B cell (primary cell): Measurements from ENCODE around the gene DLG2. TPM values are rescaled to one million over a fixed set of nuclear protein-coding genes. Genes with fewer than 3 reads are reported as not detected.

Source experiments
- ATAC-seq: fragments of 200-7000 bp; cut with Tn5 transposase; one replicate; pipeline ENCODE4 v1.10.0; 2021; ENCODE audit warnings: low read depth, mild to moderate bottlenecking, moderate number of reproducible peaks, moderate library complexity
- CTCF ChIA-PET: fragments of 350-600 bp; sonication (Branson Sonifier 250); formaldehyde crosslinking; loops from one replicate; lab custom pipeline; 2021; ENCODE audit warnings: antibody characterized with exemption, inconsistent platforms; lab: Charles Lee
- POLR2A ChIA-PET: fragments of 350-600 bp; sonication (Branson Sonifier 250); formaldehyde crosslinking; loops from one replicate; lab custom pipeline; 2021; ENCODE audit warnings: antibody characterized with exemption; lab: Charles Lee
- DNase-seq: peaks from one replicate; pipeline ENCODE4 v3.0.0; 2013
- H2AFZ ChIP-seq: 2 replicates; pipeline ENCODE4 v1.6.1; 2012; ENCODE audit warnings: mild to moderate bottlenecking, low read depth, low read length; ENCODE audit not compliant: insufficient read depth, poor library complexity, severe bottlenecking
- H3K27ac ChIP-seq, 2 donors: 1 replicate in 1 of 2; 2 replicates in 1 of 2; pipeline ENCODE4 v1.5.1; 2012 to 2013; ENCODE audit warnings: low read length in 2 of 2, mild to moderate bottlenecking in 2 of 2, moderate library complexity in 1 of 2
- H3K27me3 ChIP-seq, 4 experiments: fragments of 200-600 bp in 1 of 4; sonication (generic) in 1 of 4; replicated peaks in 1 of 4; 1 replicate in 2 of 4; 2 replicates in 2 of 4; pipeline versions ENCODE4 v1.6.1 to v1.7.0; 2013 to 2016; ENCODE audit warnings: low read length in 3 of 4, mild to moderate bottlenecking in 2 of 4, mixed read lengths in 1 of 4, moderate library complexity in 1 of 4; ENCODE audit not compliant: insufficient read depth in 4 of 4, control insufficient read depth in 3 of 4; ENCODE audit errors: control extremely low read depth in 1 of 4
- H3K36me3 ChIP-seq, 2 experiments: replicated peaks in 1 of 2; 1 replicate in 1 of 2; 2 replicates in 1 of 2; pipeline versions ENCODE4 v1.6.1 to v1.7.1; 2013; ENCODE audit warnings: low read length in 1 of 2; ENCODE audit not compliant: insufficient read depth in 2 of 2, control insufficient read depth in 1 of 2; ENCODE audit errors: control extremely low read depth in 1 of 2, extremely low read depth in 1 of 2
- H3K4me1 ChIP-seq, 2 donors: fragments of 200-600 bp in 1 of 2; sonication (generic) in 1 of 2; 1 replicate in 1 of 2; 2 replicates in 1 of 2; pipeline versions ENCODE4 v1.5.1 to v1.6.1; 2013 to 2017; ENCODE audit warnings: low read length in 2 of 2; ENCODE audit not compliant: control insufficient read depth in 2 of 2, insufficient read depth in 2 of 2
- H3K4me2 ChIP-seq: replicated peaks from 2 replicates; pipeline ENCODE3; 2012; ENCODE audit warnings: mild to moderate bottlenecking, low read depth, low read length; ENCODE audit not compliant: poor library complexity, severe bottlenecking
- H3K4me3 ChIP-seq, 5 experiments: fragments of 200-600 bp in 1 of 5; sonication (generic) in 1 of 5; 1 replicate in 3 of 5; 2 replicates in 2 of 5; pipeline versions ENCODE4 v1.5.1 to v1.7.0; 2011 to 2016; ENCODE audit warnings: low read length in 4 of 5, mild to moderate bottlenecking in 4 of 5, low read depth in 2 of 5, control low read depth in 1 of 5, moderate library complexity in 1 of 5; ENCODE audit not compliant: insufficient read depth in 1 of 5; ENCODE audit errors: control extremely low read depth in 1 of 5, extremely low read depth in 1 of 5
- H3K79me2 ChIP-seq: fragments of 200-600 bp; sonication (generic); one replicate; pipeline ENCODE4 v1.6.0; 2016; ENCODE audit warnings: low read length; ENCODE audit not compliant: control insufficient read depth, insufficient read depth
- H3K9ac ChIP-seq: fragments of 200-600 bp; sonication (generic); 2 replicates; pipeline ENCODE4 v1.6.1; 2017; ENCODE audit warnings: mild to moderate bottlenecking, low read length, moderate library complexity
- H3K9me3 ChIP-seq, 3 donors: one replicate each; pipeline versions ENCODE4 v1.6.1 to v1.7.1; 2013; ENCODE audit warnings: low read length in 2 of 3; ENCODE audit not compliant: control insufficient read depth in 2 of 3, insufficient read depth in 1 of 3; ENCODE audit errors: control extremely low read depth in 1 of 3
- H4K20me1 ChIP-seq: 2 replicates; pipeline ENCODE4 v1.6.0; 2012; ENCODE audit warnings: mild to moderate bottlenecking, low read length; ENCODE audit not compliant: insufficient read depth, control insufficient read depth, poor library complexity, severe bottlenecking
- H3K27ac Mint-ChIP-seq: one replicate; pipeline ENCODE4 v1.8.0; 2021; ENCODE audit warnings: mixed read lengths
- H3K27me3 Mint-ChIP-seq: one replicate; pipeline ENCODE4 v1.8.0; 2021; ENCODE audit warnings: mixed read lengths
- H3K4me1 Mint-ChIP-seq: one replicate; pipeline ENCODE4 v1.8.0; 2021; ENCODE audit warnings: mixed read lengths
- H3K4me3 Mint-ChIP-seq: one replicate; pipeline ENCODE4 v1.8.0; 2021; ENCODE audit warnings: mixed read lengths
- H3K9me3 Mint-ChIP-seq: one replicate; pipeline ENCODE4 v1.8.0; 2022; ENCODE audit warnings: mixed read lengths; ENCODE audit not compliant: insufficient read depth
- CTCF ChIP-seq: fragments of 200-600 bp; IDR thresholded peaks from one replicate; pipeline ENCODE4 v1.8.0; 2022; ENCODE audit warnings: antibody characterized with exemption, mild to moderate bottlenecking
- EZH2 ChIP-seq: IDR thresholded peaks from 2 replicates; pipeline ENCODE4 v1.6.1; 2012; ENCODE audit warnings: borderline replicate concordance, low read depth, mild to moderate bottlenecking, moderate library complexity, low read length; ENCODE audit not compliant: insufficient read depth, poor library complexity, severe bottlenecking
- WGBS: methylation state at CpG from one replicate; pipeline ENCODE4 v1.1.5; 2013; ENCODE audit warnings: missing lambda C conversion rate; ENCODE audit not compliant: insufficient coverage; 5-methylcytosine and 5-hydroxymethylcytosine counted together
- intact Hi-C: fragments of 100-400 bp; cut with micrococcal nuclease; formaldehyde crosslinking; loops from one replicate; pipeline ENCODE4 v1.10.0; 2022
- polyA plus RNA-seq: library from polyadenylated mRNA; depleted of rRNA; stranded (reverse); fragments of >200 nt; gene quantifications from 2 replicates; pipeline ENCODE4 v1.2.3, GENCODE V29; 2012
- total RNA-seq, 2 donors: library from RNA; stranded (reverse); fragments of 120-200 nt in 1 of 2; gene quantifications; 1 replicate in 1 of 2; 2 replicates in 1 of 2; pipeline versions ENCODE4 v1.2.3 to v1.2.4, GENCODE V29; 2013 to 2022

Gene DLG2
- total and polyA plus RNA-seq, 2 donors (not counting 1 experiment from before 2014, with no cell fraction given), result 0.54 to 5.4 TPM

DNA sequence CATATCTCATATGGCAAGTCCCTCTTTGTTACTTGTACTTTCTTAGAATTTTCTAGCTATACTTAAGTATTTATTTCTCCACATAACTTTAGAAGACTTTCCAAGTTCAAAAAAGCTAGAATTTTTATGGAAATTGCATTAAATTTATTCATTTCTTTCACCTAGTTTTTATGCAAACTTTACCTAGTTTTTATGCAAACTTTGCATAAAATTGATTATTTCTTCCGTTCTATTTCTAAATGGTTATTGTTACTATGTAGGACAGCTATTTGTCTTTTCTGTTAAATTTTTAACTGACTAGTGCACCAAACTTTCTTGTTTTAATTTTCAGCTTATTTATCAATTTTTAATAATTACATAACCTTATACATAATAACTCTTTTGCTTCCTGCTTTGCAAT, 41.0 kb upstream of the DLG2 start:
- TF ChIP-seq CTCF, result no peak
- no peak for TF ChIP-seq EZH2
- no peak overlapping the region for H3K4me3 ChIP-seq
- ATAC-seq, result no peak
- peaks cover 4 to 5% of the 10 kb centered on the region in 2 donors for H3K4me1 ChIP-seq
- no peaks in the 10 kb centered on the region for H3K27me3 Mint-ChIP-seq
- H2AFZ ChIP-seq, result no peak overlapping the region
- CTCF ChIA-PET, result no interaction called here
- peaks cover 12% of the 10 kb centered on the region for H4K20me1 ChIP-seq
- no peak for DNase-seq
- no peaks in the 10 kb centered on the region for H3K9me3 Mint-ChIP-seq
- H3K27ac ChIP-seq, result no peak overlapping the region
- peaks cover 0 to 6% (median 0%) of the 10 kb centered on the region in 3 donors for H3K9me3 ChIP-seq
- POLR2A ChIA-PET, result no interaction called here
- H3K27ac Mint-ChIP-seq, result no peak overlapping the region
- peaks cover 9% of the 10 kb centered on the region for H3K79me2 ChIP-seq
- intact Hi-C loops, result loop anchor here (10.0 kb wide), 1 partner anchor 353 kb away; no protein-coding TSS in a partner anchor
- H3K4me3 Mint-ChIP-seq, result no peak overlapping the region
- H3K9ac ChIP-seq, result no peak overlapping the region
- H3K27me3 ChIP-seq, result no peaks in the 10 kb centered on the region
- no peaks in the 10 kb centered on the region for H3K36me3 ChIP-seq
- H3K4me1 Mint-ChIP-seq, result peaks cover 18% of the 10 kb centered on the region
- no CpG with 5 or more reads among the region's 1 CpG for WGBS
- no peak overlapping the region for H3K4me2 ChIP-seq

GRCh38 chr11:85666687-85667086, 39.5 kb upstream of the DLG2 start:
- Histone ChIP-seq H3K4me2 (no peak overlapping the region), H3K27ac (no peak overlapping the region), H3K4me1 (peaks cover 15 to 16% of the 10 kb centered on the region in 2 donors), H3K79me2 (peaks cover 24% of the 10 kb centered on the region), H3K9ac (no peak overlapping the region), H4K20me1 (peaks cover 24% of the 10 kb centered on the region), H3K9me3 (peaks cover 0 to 3% (median 0%) of the 10 kb centered on the region in 3 donors), H3K36me3 (peaks cover 0 to 6% of the 10 kb centered on the region in 2 experiments), H2AFZ (no peak overlapping the region), H3K4me3 (no peak overlapping the region), H3K27me3 (no peaks in the 10 kb centered on the region)
- no peak overlapping the region for H3K27ac Mint-ChIP-seq
- intact Hi-C loops, result loop anchor here (10.0 kb wide), 1 partner anchor 352 kb away; no protein-coding TSS in a partner anchor
- ChIA-PET POLR2A (no interaction called here), CTCF (no interaction called here)
- no peaks in the 10 kb centered on the region for H3K9me3 Mint-ChIP-seq
- WGBS, result no CpG with 5 or more reads among the region's 3 CpGs
- no peaks in the 10 kb centered on the region for H3K27me3 Mint-ChIP-seq
- TF ChIP-seq EZH2 (no peak), CTCF (no peak)
- peaks cover 29% of the 10 kb centered on the region for H3K4me1 Mint-ChIP-seq
- no peak for DNase-seq
- no peak for ATAC-seq
- H3K4me3 Mint-ChIP-seq, result no peak overlapping the region
